IMR-90 (cell line): ENCODE measurements around the gene ROBO2. TPM values are rescaled to one million over a fixed set of nuclear protein-coding genes. Genes with fewer than 3 reads are reported as not detected.

ENCODE experiments used
- ATAC-seq: fragments of 200-7000 bp; cut with Tn5 transposase; 2 replicates; pipeline ENCODE4 v1.9.1; 2020; ENCODE audit warnings: low read depth, mild to moderate bottlenecking, moderate library complexity
- BruUV-seq: library from RNA; stranded (reverse); fragments of 400-500 nt; replicated peaks from 2 replicates; lab custom pipeline; 2021; lab: Mats Ljungman, UMichigan
- CTCF ChIA-PET: fragments of 300-600 bp; formaldehyde crosslinking; extraction: SDS; loops from one replicate; lab custom pipeline; 2021; ENCODE audit warnings: antibody characterized with exemption; lab: Yijun Ruan, JAX
- POLR2A ChIA-PET: fragments of 300-600 bp; sonication (Branson Sonifier 250); formaldehyde crosslinking; loops from one replicate; lab custom pipeline; 2022; ENCODE audit warnings: antibody characterized with exemption; ENCODE audit not compliant: unreplicated experiment; lab: Charles Lee
- DNase-seq: peaks from one replicate; pipeline ENCODE4 v3.0.0; 2013
- H2AFZ ChIP-seq: replicated peaks from 2 replicates; pipeline ENCODE3; 2013; ENCODE audit warnings: low read length, mild to moderate bottlenecking; ENCODE audit not compliant: poor library complexity
- H2AK5ac ChIP-seq: 2 replicates; pipeline ENCODE4 v1.6.1; 2013; ENCODE audit warnings: low read depth, low read length, inconsistent platforms
- H2AK9ac ChIP-seq: replicated peaks from 2 replicates; pipeline ENCODE3; 2013; ENCODE audit warnings: mild to moderate bottlenecking, low read depth, low read length, moderate library complexity; ENCODE audit not compliant: poor library complexity
- H2BK120ac ChIP-seq: 2 replicates; pipeline ENCODE4 v1.6.1; 2013; ENCODE audit warnings: low read depth, low read length, inconsistent platforms
- H2BK15ac ChIP-seq: 3 replicates; pipeline ENCODE4 v1.6.1; 2013; ENCODE audit warnings: low read depth, low read length, inconsistent platforms
- H2BK20ac ChIP-seq: 2 replicates; pipeline ENCODE4 v1.6.1; 2013; ENCODE audit warnings: low read depth, mild to moderate bottlenecking, inconsistent platforms, low read length, moderate library complexity
- H2BK5ac ChIP-seq: 2 replicates; pipeline ENCODE4 v1.6.1; 2013; ENCODE audit warnings: mild to moderate bottlenecking, low read depth, low read length, inconsistent platforms; ENCODE audit not compliant: poor library complexity, severe bottlenecking
- H3K14ac ChIP-seq: replicated peaks from 2 replicates; pipeline ENCODE4 v1.6.1; 2013; ENCODE audit warnings: low read depth, low read length, inconsistent platforms
- H3K18ac ChIP-seq: 2 replicates; pipeline ENCODE4 v1.6.1; 2013; ENCODE audit warnings: low read depth, low read length, control low read depth
- H3K23ac ChIP-seq: 2 replicates; pipeline ENCODE4 v1.6.1; 2013; ENCODE audit warnings: low read depth, low read length, inconsistent platforms
- H3K27ac ChIP-seq: 2 replicates; pipeline ENCODE4 v1.5.1; 2013; ENCODE audit warnings: mild to moderate bottlenecking, control low read depth, low read length; ENCODE audit not compliant: insufficient read depth
- H3K27me3 ChIP-seq: 2 replicates; pipeline ENCODE4 v1.6.1; 2013; ENCODE audit warnings: low read length; ENCODE audit not compliant: control insufficient read depth, insufficient read depth
- H3K36me3 ChIP-seq: 2 replicates; pipeline ENCODE4 v1.6.1; 2013; ENCODE audit warnings: low read length, mixed read lengths; ENCODE audit not compliant: control insufficient read depth, insufficient read depth
- H3K4ac ChIP-seq: 2 replicates; pipeline ENCODE4 v1.6.1; 2013; ENCODE audit warnings: low read depth, low read length, inconsistent platforms
- H3K4me1 ChIP-seq: 2 replicates; pipeline ENCODE4 v1.6.1; 2013; ENCODE audit warnings: low read length, mixed read lengths; ENCODE audit not compliant: control insufficient read depth, insufficient read depth
- H3K4me2 ChIP-seq: 2 replicates; pipeline ENCODE4 v1.6.1; 2013; ENCODE audit warnings: low read depth, mild to moderate bottlenecking, control low read depth, low read length, moderate library complexity
- H3K4me3 ChIP-seq: 2 replicates; pipeline ENCODE4 v1.5.1; 2013; ENCODE audit warnings: low read depth, mild to moderate bottlenecking, control low read depth, low read length, moderate library complexity; ENCODE audit not compliant: insufficient read depth
- H3K56ac ChIP-seq: 2 replicates; pipeline ENCODE4 v1.6.1; 2013; ENCODE audit warnings: low read length, inconsistent platforms; ENCODE audit not compliant: insufficient read depth; ENCODE audit errors: extremely low read depth
- H3K79me1 ChIP-seq, 2 experiments: 2 replicates each; pipeline ENCODE4 v1.6.1; 2013; ENCODE audit warnings: low read length in 2 of 2, inconsistent platforms in 1 of 2, low read depth in 1 of 2
- H3K9ac ChIP-seq: 2 replicates; pipeline ENCODE4 v1.6.1; 2013; ENCODE audit warnings: low read depth, low read length, control low read depth
- H3K9me1 ChIP-seq: 2 replicates; pipeline ENCODE4 v1.6.1; 2013; ENCODE audit warnings: low read length, inconsistent platforms; ENCODE audit not compliant: insufficient read depth
- H3K9me3 ChIP-seq: 2 replicates; pipeline ENCODE4 v1.6.1; 2013; ENCODE audit warnings: low read length; ENCODE audit not compliant: control insufficient read depth, insufficient read depth
- H4K20me1 ChIP-seq: 2 replicates; pipeline ENCODE4 v1.6.1; 2013; ENCODE audit warnings: low read length, inconsistent platforms; ENCODE audit not compliant: insufficient read depth
- H4K5ac ChIP-seq: 2 replicates; pipeline ENCODE4 v1.6.1; 2013; ENCODE audit warnings: mild to moderate bottlenecking, low read depth, low read length, control low read depth
- H4K8ac ChIP-seq, 2 experiments: 2 replicates each; pipeline ENCODE4 v1.6.1; 2013; ENCODE audit warnings: low read depth in 2 of 2, low read length in 2 of 2, control low read depth in 1 of 2, inconsistent platforms in 1 of 2
- H4K91ac ChIP-seq: 2 replicates; pipeline ENCODE4 v1.6.1; 2013; ENCODE audit warnings: low read depth, low read length, inconsistent platforms; ENCODE audit not compliant: insufficient read depth
- BHLHE40 ChIP-seq: fragments of 150-350 bp; IDR thresholded peaks from 2 replicates; pipeline ENCODE4 v1.6.1; 2016; ENCODE audit warnings: mild to moderate bottlenecking, low read depth, low read length
- CEBPB ChIP-seq: IDR thresholded peaks from 2 replicates; pipeline ENCODE4 v1.6.1; 2012; ENCODE audit warnings: low read depth, low read length, improper control_type of control experiment
- CHD1 ChIP-seq: IDR thresholded peaks from 2 replicates; pipeline ENCODE4 v1.6.1; 2012; ENCODE audit warnings: low read depth, low read length, improper control_type of control experiment
- FOS ChIP-seq: fragments of 150-350 bp; IDR thresholded peaks from 2 replicates; pipeline ENCODE4 v1.6.1; 2016; ENCODE audit warnings: low read depth, low read length
- MAFK ChIP-seq: IDR thresholded peaks from 2 replicates; pipeline ENCODE4 v1.6.1; 2012; ENCODE audit warnings: low read depth, low read length, improper control_type of control experiment
- MAZ ChIP-seq: IDR thresholded peaks from 2 replicates; pipeline ENCODE4 v1.6.1; 2012; ENCODE audit warnings: low read depth, mild to moderate bottlenecking, low read length, improper control_type of control experiment, moderate library complexity, borderline replicate concordance
- MXI1 ChIP-seq: IDR thresholded peaks from 2 replicates; pipeline ENCODE4 v1.6.1; 2012; ENCODE audit warnings: low read depth, mild to moderate bottlenecking, low read length, moderate library complexity, borderline replicate concordance
- NFE2L2 ChIP-seq: fragments of 150-350 bp; IDR thresholded peaks from 2 replicates; pipeline ENCODE4 v1.6.1; 2016; ENCODE audit warnings: low read depth, mild to moderate bottlenecking, low read length
- POLR2A ChIP-seq: IDR thresholded peaks from 2 replicates; pipeline ENCODE4 v1.6.1; 2012; ENCODE audit warnings: mild to moderate bottlenecking, low read depth, low read length
- RAD21 ChIP-seq: IDR thresholded peaks from 2 replicates; pipeline ENCODE4 v1.6.1; 2012; ENCODE audit warnings: low read length, improper control_type of control experiment
- RCOR1 ChIP-seq: IDR thresholded peaks from 2 replicates; pipeline ENCODE4 v1.6.1; 2012; ENCODE audit warnings: mild to moderate bottlenecking, low read length, improper control_type of control experiment; ENCODE audit not compliant: insufficient replicate concordance
- RFX5 ChIP-seq: IDR thresholded peaks from 2 replicates; pipeline ENCODE4 v1.8.0; 2012; ENCODE audit warnings: low read depth, mild to moderate bottlenecking, low read length, moderate library complexity
- SMC3 ChIP-seq: fragments of 150-350 bp; IDR thresholded peaks from 2 replicates; pipeline ENCODE4 v1.6.1; 2016; ENCODE audit warnings: low read depth, mild to moderate bottlenecking, antibody characterized with exemption, low read length, moderate library complexity
- dilution Hi-C: fragments of 300-500 bp; cut with HindIII; formaldehyde crosslinking; loops from one replicate; pipeline ENCODE4 v1.14.3; 2018; ENCODE audit warnings: low sequenced_read_pairs; ENCODE audit not compliant: unreplicated experiment
- in situ Hi-C: fragments of 300-500 bp; cut with MboI; formaldehyde crosslinking; loops from 3 replicates; pipeline ENCODE4 v1.14.3; 2019; ENCODE audit warnings: low sequenced_read_pairs, inconsistent platforms, mixed read lengths
- intact Hi-C: fragments of 100-400 bp; cut with micrococcal nuclease; formaldehyde crosslinking; loops from 2 replicates; pipeline ENCODE4 v1.10.0; 2022
- polyA plus RNA-seq, 3 experiments: library from polyadenylated mRNA; depleted of rRNA; stranded (reverse); fragments of >200 nt; gene quantifications; 2 replicates each; pipeline ENCODE4 v1.2.3, GENCODE V29; 2012; ENCODE audit warnings: low replicate concordance in 1 of 3
- total RNA-seq: library from RNA; depleted of rRNA; stranded (reverse); fragments of >200 nt; gene quantifications from 2 replicates; pipeline ENCODE4 v1.2.3, GENCODE V29; 2012
- TF ChIP-seq, protein P1 (sequence below): fragments of 150-350 bp; IDR thresholded peaks from 2 replicates; pipeline ENCODE4 v1.6.1; 2016; ENCODE audit warnings: low read depth, mild to moderate bottlenecking, low read length, moderate library complexity, borderline replicate concordance
- TF ChIP-seq, protein P2 (sequence below): conservative IDR thresholded peaks from 2 replicates; pipeline ENCODE4 v1.5.1; 2012; ENCODE audit warnings: mild to moderate bottlenecking, low read depth, low read length, improper control_type of control experiment
- TF ChIP-seq, protein P3 (sequence below): fragments of 150-350 bp; IDR thresholded peaks from 2 replicates; pipeline ENCODE4 v1.6.1; 2017; ENCODE audit warnings: mild to moderate bottlenecking, antibody characterized with exemption, low read length, low read depth

The ROBO2 gene
- total and polyA plus RNA-seq, 2 of the 4 experiments (the other 2 are of a cell fraction), result 9.3 to 14.5 TPM

DNA sequence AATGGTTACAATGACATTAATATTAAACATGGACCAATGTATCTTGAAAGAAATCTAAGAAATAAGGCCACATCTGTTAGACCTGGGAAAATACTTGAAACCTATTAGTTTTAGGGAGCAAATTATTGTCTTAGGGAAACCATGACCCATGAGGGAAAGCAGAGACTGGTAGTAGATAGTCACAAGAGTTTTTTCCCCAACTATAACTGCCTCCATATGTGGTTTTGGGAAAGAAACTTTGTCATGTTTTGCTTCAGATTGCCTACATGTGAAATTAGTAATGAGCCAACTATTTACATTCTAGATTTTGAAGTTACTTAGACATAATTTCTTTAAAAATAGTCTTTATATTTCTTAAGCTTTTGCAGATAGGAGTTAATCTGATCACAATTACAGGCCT lies 474.9 kb downstream of the ROBO2 start:
- Histone ChIP-seq H3K36me3 (no peaks in the 10 kb centered on the region), H3K18ac (no peak overlapping the region), H4K5ac (no peak overlapping the region), H4K91ac (no peak overlapping the region), H4K20me1 (no peaks in the 10 kb centered on the region), H3K27me3 (no peaks in the 10 kb centered on the region), H2BK15ac (no peak overlapping the region), H3K9me3 (no peaks in the 10 kb centered on the region), H2AK9ac (no peak overlapping the region), H3K14ac (no peak overlapping the region), H2BK20ac (no peak overlapping the region), H3K4me3 (no peak overlapping the region), H2AK5ac (no peak overlapping the region), H2BK120ac (no peak overlapping the region), H2BK5ac (no peak overlapping the region), H3K4me1 (no peaks in the 10 kb centered on the region), H3K4me2 (no peak overlapping the region), H3K9ac (no peak overlapping the region), H2AFZ (no peak overlapping the region), H3K9me1 (no peaks in the 10 kb centered on the region), H4K8ac (no peak overlapping the region), H3K23ac (no peak overlapping the region), H3K56ac (no peak overlapping the region), H3K4ac (no peak overlapping the region), H3K79me1 (no peaks in the 10 kb centered on the region), H3K27ac (no peak overlapping the region)
- intact Hi-C loops, result no loop called here
- TF ChIP-seq FOS (no peak), MXI1 (no peak), RCOR1 (no peak), MAFK (no peak), NFE2L2 (no peak), POLR2A (no peak), RAD21 (no peak), BHLHE40 (no peak), MAZ (no peak), RFX5 (no peak), SMC3 (no peak), CHD1 (no peak), CEBPB (no peak)
- TF ChIP-seq, protein P1, sequence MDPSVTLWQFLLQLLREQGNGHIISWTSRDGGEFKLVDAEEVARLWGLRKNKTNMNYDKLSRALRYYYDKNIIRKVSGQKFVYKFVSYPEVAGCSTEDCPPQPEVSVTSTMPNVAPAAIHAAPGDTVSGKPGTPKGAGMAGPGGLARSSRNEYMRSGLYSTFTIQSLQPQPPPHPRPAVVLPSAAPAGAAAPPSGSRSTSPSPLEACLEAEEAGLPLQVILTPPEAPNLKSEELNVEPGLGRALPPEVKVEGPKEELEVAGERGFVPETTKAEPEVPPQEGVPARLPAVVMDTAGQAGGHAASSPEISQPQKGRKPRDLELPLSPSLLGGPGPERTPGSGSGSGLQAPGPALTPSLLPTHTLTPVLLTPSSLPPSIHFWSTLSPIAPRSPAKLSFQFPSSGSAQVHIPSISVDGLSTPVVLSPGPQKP, result no peak
- TF ChIP-seq, protein P2, sequence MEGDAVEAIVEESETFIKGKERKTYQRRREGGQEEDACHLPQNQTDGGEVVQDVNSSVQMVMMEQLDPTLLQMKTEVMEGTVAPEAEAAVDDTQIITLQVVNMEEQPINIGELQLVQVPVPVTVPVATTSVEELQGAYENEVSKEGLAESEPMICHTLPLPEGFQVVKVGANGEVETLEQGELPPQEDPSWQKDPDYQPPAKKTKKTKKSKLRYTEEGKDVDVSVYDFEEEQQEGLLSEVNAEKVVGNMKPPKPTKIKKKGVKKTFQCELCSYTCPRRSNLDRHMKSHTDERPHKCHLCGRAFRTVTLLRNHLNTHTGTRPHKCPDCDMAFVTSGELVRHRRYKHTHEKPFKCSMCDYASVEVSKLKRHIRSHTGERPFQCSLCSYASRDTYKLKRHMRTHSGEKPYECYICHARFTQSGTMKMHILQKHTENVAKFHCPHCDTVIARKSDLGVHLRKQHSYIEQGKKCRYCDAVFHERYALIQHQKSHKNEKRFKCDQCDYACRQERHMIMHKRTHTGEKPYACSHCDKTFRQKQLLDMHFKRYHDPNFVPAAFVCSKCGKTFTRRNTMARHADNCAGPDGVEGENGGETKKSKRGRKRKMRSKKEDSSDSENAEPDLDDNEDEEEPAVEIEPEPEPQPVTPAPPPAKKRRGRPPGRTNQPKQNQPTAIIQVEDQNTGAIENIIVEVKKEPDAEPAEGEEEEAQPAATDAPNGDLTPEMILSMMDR, result no peak
- TF ChIP-seq, protein P3, sequence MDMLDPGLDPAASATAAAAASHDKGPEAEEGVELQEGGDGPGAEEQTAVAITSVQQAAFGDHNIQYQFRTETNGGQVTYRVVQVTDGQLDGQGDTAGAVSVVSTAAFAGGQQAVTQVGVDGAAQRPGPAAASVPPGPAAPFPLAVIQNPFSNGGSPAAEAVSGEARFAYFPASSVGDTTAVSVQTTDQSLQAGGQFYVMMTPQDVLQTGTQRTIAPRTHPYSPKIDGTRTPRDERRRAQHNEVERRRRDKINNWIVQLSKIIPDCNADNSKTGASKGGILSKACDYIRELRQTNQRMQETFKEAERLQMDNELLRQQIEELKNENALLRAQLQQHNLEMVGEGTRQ, result no peak
- in situ Hi-C loops, result no loop called here
- ChIA-PET CTCF (no interaction called here), POLR2A (no interaction called here)
- dilution Hi-C loops, result no loop called here
- DNase-seq (no peak), ATAC-seq (no peak)
- no TSS peak for BruUV-seq
